Measurements from ENCODE around the gene PPP1R14C. TPM values are rescaled to one million over a fixed set of nuclear protein-coding genes. Genes with fewer than 3 reads are reported as not detected.

PPP1R14C gene
- total and polyA plus RNA-seq, 2 of the 13 experiments (the other 11 are each of a cell fraction or from before 2014, with no cell fraction given): not detected

DNA sequence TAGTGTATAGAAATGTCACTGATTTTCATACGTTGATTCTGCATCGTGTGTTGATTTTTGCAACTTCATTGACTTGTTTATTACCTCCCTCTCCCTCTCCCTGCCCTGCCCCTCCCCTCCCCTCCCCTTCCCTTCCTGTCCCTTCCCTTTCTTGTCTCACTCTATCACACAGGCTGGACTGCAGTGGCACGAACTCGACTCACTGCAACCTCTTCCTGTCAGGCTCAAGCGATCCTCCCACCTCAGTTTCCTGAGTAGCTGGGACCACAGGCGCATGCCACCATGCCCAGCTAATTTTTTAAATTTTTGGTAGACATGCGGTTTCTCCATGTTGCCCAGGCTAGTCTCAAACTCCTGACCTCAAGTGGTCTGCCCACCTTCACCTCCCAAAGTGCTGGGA is 19.2 kb upstream of the PPP1R14C start:
- DNase-seq (ENCODE audit: low spot score) (no peak), ATAC-seq (no peak), FAIRE-seq (no peak)
- Histone ChIP-seq H4K20me1 (ENCODE audit: insufficient read depth, low read length) (no peaks in the 10 kb centered on the region), H3K4me1 (ENCODE audit: insufficient read depth, low read length) (peaks cover 6% of the 10 kb centered on the region; the same call in 1 of the 2 replicates), H2AFZ (ENCODE audit: low read length) (no peak overlapping the region), H3K4me2 (ENCODE audit: low read depth, low read length) (no peak overlapping the region), H3K27me3 (ENCODE audit: control insufficient read depth in 1 of 2, insufficient read depth in 2 of 2, low read length in 2 of 2) (peaks cover 0 to 9% of the 10 kb centered on the region in 2 experiments; a peak in 3 of 5 replicates), H3K9me3 (ENCODE audit: low read length) (no peaks in the 10 kb centered on the region), H3K9ac (ENCODE audit: insufficient read depth, low read depth, low read length) (no peak overlapping the region), H3K79me2 (ENCODE audit: insufficient read depth, low read length) (no peaks in the 10 kb centered on the region), H3K36me3 (replicated peaks in 1 of 2; ENCODE audit: control insufficient read depth in 1 of 2, insufficient read depth in 2 of 2, low read length in 2 of 2) (no peaks in the 10 kb centered on the region), H3K27ac (ENCODE audit: extremely low read length, insufficient read depth, low read length) (no peak overlapping the region), H3K4me3 (replicated peaks in 1 of 3; ENCODE audit: insufficient read depth in 1 of 3, low read depth in 2 of 3, low read length in 3 of 3) (no peak overlapping the region)
- intact Hi-C loops (cut with micrococcal nuclease; ENCODE audit: unreplicated experiment): loop anchor here (10.0 kb wide), 1 partner anchor 821 kb away; no protein-coding TSS in a partner anchor
- WGBS (ENCODE audit: low lambda C conversion rate): 45% methylated on average over 7 of the region's 7 CpGs
- CTCF ChIA-PET (ENCODE audit: low intra/inter-chr PET ratio, low total read pairs): no interaction called here
- no TSS peak for BruUV-seq (replicated peaks)
- in situ Hi-C loops (cut with HindIII; ENCODE audit: extremely low pct_ligation_motif_present, low pct_unique_long_range_greater_than_20kb): no loop called here
- TF ChIP-seq BRF2 (CRISPR knock-in tag; IDR thresholded peaks at IDR 0.05): no peak
- TF ChIP-seq ZFP36 (IDR thresholded peaks at IDR 0.05; ENCODE audit: borderline replicate concordance, low read depth, low read length, partially characterized antibody): no peak
- no peak for TF ChIP-seq PRDM4 (CRISPR knock-in tag; IDR thresholded peaks at IDR 0.05; ENCODE audit: borderline replicate concordance)
- no peak for TF ChIP-seq RFX3 (CRISPR knock-in tag; IDR thresholded peaks at IDR 0.05)
- TF ChIP-seq ZNF83 (CRISPR knock-in tag; IDR thresholded peaks at IDR 0.05; ENCODE audit: borderline replicate concordance): no peak
- POLR2A ChIA-PET: no interaction called here

All from HepG2 (cell line).